Subcutaneous adipose tissue (tissue), 4 donors: ENCODE measurements around the gene DNAH8. TPM values are rescaled to one million over a fixed set of nuclear protein-coding genes. Genes with fewer than 3 reads are reported as not detected.

Experiments
- total RNA-seq, 4 donors: library from RNA; depleted of rRNA; stranded (reverse); fragments of >200 nt; gene quantifications; one replicate each; pipeline ENCODE4 v1.1.0, GENCODE V29; 2016
- TF ChIP-seq, protein P1 (sequence below): fragments of 450-650 bp; IDR thresholded peaks from one replicate; pipeline ENCODE4 v1.5.1; 2016; ENCODE audit warnings: low read depth, mild to moderate bottlenecking, control low read depth, antibody characterized with exemption, moderate library complexity

The DNAH8 gene
- total RNA-seq, 4 donors from 2014 or later: not detected

DNA sequence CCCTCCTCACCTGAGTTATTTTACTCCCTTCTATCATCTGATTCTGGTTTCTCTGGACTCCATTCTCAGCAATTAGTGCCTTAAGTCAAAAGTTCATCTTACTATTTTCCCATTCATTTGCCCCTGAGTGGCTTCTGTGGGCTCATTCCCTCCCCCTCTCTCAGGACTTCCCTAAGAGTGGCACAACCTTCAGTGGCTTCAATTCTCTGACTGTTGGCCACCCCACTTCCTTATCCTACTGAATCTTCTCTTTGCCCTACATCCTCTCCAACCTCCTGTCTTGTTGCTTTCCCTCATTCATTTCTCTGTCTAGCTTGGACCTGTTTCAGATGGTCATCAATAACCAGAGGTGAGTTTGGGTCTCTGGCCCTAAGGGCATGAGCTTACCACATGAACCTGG is 272.4 kb downstream of the DNAH8 start:
- TF ChIP-seq, protein P1, sequence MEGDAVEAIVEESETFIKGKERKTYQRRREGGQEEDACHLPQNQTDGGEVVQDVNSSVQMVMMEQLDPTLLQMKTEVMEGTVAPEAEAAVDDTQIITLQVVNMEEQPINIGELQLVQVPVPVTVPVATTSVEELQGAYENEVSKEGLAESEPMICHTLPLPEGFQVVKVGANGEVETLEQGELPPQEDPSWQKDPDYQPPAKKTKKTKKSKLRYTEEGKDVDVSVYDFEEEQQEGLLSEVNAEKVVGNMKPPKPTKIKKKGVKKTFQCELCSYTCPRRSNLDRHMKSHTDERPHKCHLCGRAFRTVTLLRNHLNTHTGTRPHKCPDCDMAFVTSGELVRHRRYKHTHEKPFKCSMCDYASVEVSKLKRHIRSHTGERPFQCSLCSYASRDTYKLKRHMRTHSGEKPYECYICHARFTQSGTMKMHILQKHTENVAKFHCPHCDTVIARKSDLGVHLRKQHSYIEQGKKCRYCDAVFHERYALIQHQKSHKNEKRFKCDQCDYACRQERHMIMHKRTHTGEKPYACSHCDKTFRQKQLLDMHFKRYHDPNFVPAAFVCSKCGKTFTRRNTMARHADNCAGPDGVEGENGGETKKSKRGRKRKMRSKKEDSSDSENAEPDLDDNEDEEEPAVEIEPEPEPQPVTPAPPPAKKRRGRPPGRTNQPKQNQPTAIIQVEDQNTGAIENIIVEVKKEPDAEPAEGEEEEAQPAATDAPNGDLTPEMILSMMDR: no peak

DNA sequence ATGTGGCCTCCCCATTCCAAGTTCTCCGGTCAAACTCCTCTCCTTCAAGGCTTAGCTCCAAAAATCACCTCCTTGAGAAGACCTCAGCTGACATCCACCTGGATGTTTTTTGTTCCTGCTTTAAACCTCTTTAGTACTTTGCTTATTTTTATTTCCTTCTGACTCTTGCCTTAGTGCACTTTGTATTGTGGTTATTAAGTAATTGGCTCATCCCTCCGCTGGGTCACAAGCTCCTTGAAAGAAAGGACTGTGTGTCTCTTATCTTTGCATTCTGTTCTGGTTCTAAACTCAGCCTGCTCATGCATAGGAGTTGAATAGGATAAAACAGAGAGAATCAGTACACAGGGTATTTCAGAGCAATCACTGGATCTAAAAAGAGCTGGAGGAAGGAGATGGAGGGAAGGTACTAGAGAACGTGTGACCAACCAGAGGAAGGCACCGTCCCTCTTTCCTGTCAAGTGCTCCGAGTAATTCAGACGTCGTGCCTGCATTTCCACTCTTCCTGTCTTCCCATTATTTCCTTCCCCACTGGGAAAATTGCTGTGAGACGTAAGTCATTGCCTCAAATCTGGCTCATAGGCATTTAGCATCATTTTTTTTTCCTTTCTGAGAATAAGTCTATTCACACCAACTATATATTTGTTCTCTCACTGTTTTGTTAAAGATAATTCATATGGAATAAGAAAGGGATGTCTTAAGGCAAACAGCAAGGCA is 273.8 kb downstream of the DNAH8 start:
- TF ChIP-seq, protein P1: no peak

DNA sequence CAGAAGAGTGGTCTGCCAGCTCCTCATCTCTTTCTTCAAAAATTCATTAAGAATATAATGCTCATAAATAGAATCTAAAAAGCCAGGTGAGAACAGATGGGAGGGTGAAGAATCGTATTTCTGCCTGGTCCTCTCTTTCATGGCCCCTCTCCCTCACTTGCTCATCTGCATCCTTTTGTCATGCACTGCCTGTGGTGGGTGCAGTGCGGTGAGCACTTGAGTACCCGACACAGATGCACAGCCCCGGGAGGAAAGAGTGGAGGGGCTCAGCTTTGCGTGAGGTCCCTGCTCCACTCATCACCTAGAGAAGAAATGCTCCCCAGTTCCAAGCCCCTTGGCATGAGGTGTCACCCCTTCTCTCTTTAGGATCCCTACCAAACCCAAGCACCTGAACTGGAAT is 275.4 kb downstream of the DNAH8 start:
- TF ChIP-seq, protein P1: no peak

DNA sequence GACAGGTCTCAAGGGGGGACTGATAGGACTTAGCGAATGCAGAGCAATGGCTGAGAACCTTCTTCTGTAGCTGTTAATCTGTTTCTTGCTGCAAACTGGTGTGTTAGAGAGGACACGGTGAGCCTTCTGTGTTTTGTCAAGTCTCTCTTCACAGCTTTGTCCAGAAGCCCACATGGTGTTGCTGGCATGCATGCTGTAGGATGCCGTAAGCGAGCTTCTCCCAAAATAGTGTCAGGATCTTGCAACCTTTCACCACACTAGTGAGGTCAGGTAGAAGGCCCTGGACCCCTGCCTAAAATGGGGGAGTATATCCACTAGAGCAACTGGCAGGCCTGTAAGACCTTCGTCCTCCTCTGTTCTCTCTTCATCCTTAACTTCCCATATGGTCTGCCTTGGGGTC is 281.6 kb downstream of the DNAH8 start:
- TF ChIP-seq, protein P1: no peak

DNA sequence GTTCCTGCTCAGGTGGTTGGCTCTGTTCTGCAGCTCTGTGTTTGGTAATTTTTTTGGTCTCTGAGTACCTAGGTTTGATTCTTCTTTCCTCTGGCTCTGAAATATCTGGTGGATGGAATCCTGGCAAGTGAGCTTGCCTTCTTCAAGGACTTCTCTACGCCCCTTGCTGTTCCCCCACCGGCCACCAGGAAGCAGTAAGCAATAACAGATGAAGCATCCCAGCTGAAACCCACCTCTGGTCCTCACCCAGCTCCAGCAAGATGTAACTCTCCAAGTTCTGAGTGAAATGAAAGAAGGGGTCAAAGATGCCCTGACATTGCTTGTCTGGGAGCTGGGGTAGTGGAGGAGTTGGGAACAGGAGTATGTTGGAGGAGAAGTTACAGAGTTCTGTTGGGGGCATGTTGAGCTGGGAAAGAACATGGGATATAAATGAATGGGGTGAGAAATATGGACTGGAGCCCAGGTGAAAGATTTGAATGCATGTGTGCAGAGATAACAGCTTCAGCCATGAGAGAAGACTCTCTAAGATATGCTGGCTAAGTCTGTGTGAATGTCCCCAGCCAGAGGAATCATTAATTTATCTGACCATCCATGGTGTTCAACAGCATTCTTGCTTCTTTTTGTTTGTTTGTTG is 282.1 kb downstream of the DNAH8 start:
- TF ChIP-seq, protein P1: no peak

DNA sequence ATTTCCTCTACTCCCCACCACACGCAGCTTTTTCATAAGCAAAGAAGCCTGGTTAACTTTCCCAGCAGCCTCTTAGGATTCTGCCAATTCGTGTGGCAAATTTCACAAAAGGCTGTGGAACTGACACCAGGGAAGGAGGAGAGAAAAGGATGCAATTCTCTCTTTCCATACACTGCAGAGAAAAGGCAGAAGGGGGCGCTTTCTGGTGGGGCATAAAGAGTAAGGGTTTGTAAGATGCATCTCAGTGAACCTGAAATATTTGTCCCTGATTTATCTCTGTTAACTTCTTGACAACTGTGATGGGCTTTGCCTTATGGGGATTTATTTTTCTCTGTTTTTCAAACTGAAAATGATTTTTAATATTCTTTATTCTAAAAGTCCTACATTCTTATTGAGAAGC is 288.0 kb downstream of the DNAH8 start:
- TF ChIP-seq, protein P1: no peak

DNA sequence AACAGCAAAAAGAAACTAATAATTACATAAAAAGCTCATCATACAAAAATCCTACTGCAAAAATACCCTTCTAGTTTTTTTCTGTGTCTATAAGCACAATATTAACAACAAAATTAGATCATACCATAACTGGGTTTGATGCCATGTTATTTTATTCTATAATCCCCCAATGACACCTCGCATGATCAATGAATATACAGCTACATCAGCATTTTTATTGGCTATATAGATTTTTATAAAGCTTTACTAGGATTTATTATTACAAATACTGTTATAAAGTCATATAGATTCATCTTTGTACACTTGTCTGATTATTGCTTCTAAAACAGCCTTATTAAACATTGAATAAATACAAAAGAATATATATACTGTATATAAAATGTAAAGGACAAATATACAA is 288.4 kb downstream of the DNAH8 start:
- TF ChIP-seq, protein P1: no peak
